Parathyroid adenoma (tissue), 2 donors: ENCODE measurements around the gene CEACAM3.

Source experiments
- H2AFZ ChIP-seq: fragments of 300-600 bp; sonication (generic); one replicate; pipeline ENCODE4 v1.7.0; 2017; ENCODE audit warnings: antibody characterized with exemption, mild to moderate bottlenecking
- H3K27ac ChIP-seq: fragments of 300-600 bp; sonication (generic); one replicate; pipeline ENCODE4 v1.7.0; 2017
- H3K27me3 ChIP-seq: fragments of 300-600 bp; sonication (generic); one replicate; pipeline ENCODE4 v1.7.0; 2017; ENCODE audit warnings: low read length; ENCODE audit not compliant: control insufficient read depth, insufficient read depth
- H3K36me3 ChIP-seq: fragments of 300-600 bp; sonication (generic); one replicate; pipeline ENCODE4 v1.7.0; 2017; ENCODE audit warnings: low read length; ENCODE audit not compliant: control insufficient read depth, insufficient read depth
- H3K4me1 ChIP-seq: fragments of 300-600 bp; sonication (generic); one replicate; pipeline ENCODE4 v1.7.0; 2017; ENCODE audit warnings: control low read depth
- H3K4me2 ChIP-seq: fragments of 300-600 bp; sonication (generic); one replicate; pipeline ENCODE4 v1.7.0; 2017; ENCODE audit warnings: low read length
- H3K4me3 ChIP-seq: fragments of 300-600 bp; sonication (generic); one replicate; pipeline ENCODE4 v1.7.0; 2017; ENCODE audit warnings: low read depth, low read length
- H3K79me2 ChIP-seq: fragments of 300-600 bp; sonication (generic); one replicate; pipeline ENCODE4 v1.7.0; 2017; ENCODE audit warnings: control low read depth
- H3K9ac ChIP-seq: fragments of 300-600 bp; sonication (generic); one replicate; pipeline ENCODE4 v1.7.0; 2017; ENCODE audit warnings: mild to moderate bottlenecking
- H3K9me3 ChIP-seq: fragments of 300-600 bp; sonication (generic); one replicate; pipeline ENCODE4 v1.7.0; 2017; ENCODE audit warnings: low read length; ENCODE audit not compliant: control insufficient read depth
- TF ChIP-seq, protein P1 (sequence below): fragments of 300-600 bp; sonication (generic); IDR thresholded peaks from one replicate; pipeline ENCODE4 v1.7.0; 2017; ENCODE audit warnings: antibody characterized with exemption, mild to moderate bottlenecking
- donor health status: primary hyperparathyroidism.

CEACAM3 gene

DNA sequence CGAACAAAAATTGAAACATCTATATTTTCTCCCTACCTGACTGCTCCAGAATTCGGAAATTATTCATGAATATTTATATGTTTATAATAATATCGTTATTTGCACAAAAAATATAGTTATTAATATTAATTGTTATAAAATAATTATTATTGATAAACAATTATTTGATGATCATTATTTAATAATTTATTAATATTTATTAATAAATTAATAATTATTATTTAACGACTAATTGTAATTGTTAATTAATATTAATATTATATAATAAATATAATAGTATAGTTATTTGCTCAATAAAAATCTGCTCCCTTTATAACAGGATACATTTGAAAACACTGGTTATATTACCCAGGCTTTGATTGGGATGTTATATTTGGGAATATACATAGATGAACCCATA lies 26.8 kb upstream of the CEACAM3 start:
- Histone ChIP-seq H3K27me3 (no peaks in the 10 kb centered on the region), H3K4me2 (no peak overlapping the region), H3K79me2 (no peaks in the 10 kb centered on the region), H3K4me3 (no peak overlapping the region), H3K27ac (no peak overlapping the region), H2AFZ (no peak overlapping the region), H3K9ac (no peak overlapping the region), H3K36me3 (no peaks in the 10 kb centered on the region), H3K9me3 (no peaks in the 10 kb centered on the region), H3K4me1 (no peaks in the 10 kb centered on the region)
- TF ChIP-seq, protein P1, sequence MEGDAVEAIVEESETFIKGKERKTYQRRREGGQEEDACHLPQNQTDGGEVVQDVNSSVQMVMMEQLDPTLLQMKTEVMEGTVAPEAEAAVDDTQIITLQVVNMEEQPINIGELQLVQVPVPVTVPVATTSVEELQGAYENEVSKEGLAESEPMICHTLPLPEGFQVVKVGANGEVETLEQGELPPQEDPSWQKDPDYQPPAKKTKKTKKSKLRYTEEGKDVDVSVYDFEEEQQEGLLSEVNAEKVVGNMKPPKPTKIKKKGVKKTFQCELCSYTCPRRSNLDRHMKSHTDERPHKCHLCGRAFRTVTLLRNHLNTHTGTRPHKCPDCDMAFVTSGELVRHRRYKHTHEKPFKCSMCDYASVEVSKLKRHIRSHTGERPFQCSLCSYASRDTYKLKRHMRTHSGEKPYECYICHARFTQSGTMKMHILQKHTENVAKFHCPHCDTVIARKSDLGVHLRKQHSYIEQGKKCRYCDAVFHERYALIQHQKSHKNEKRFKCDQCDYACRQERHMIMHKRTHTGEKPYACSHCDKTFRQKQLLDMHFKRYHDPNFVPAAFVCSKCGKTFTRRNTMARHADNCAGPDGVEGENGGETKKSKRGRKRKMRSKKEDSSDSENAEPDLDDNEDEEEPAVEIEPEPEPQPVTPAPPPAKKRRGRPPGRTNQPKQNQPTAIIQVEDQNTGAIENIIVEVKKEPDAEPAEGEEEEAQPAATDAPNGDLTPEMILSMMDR = no peak

DNA sequence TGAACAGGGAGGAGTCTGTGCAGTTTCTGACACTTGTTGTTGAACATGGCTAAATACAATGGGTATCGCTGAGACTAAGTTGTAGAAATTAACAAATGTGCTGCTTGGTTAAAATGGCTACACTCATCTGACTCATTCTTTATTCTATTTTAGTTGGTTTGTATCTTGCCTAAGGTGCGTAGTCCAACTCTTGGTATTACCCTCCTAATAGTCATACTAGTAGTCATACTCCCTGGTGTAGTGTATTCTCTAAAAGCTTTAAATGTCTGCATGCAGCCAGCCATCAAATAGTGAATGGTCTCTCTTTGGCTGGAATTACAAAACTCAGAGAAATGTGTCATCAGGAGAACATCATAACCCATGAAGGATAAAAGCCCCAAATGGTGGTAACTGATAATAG lies 25.0 kb upstream of the CEACAM3 start:
- Histone ChIP-seq H3K4me1 (no peaks in the 10 kb centered on the region), H3K36me3 (no peaks in the 10 kb centered on the region), H3K4me2 (no peak overlapping the region), H3K79me2 (no peaks in the 10 kb centered on the region), H3K27me3 (no peaks in the 10 kb centered on the region), H2AFZ (no peak overlapping the region), H3K9me3 (no peaks in the 10 kb centered on the region), H3K9ac (no peak overlapping the region), H3K27ac (no peak overlapping the region), H3K4me3 (no peak overlapping the region)
- TF ChIP-seq, protein P1 = no peak

GRCh38 chr19:41774515-41774980 lies 21.8 kb upstream of the CEACAM3 start:
- Histone ChIP-seq H3K79me2 (no peaks in the 10 kb centered on the region), H2AFZ (no peak overlapping the region), H3K27ac (no peak overlapping the region), H3K9me3 (no peaks in the 10 kb centered on the region), H3K4me2 (no peak overlapping the region), H3K9ac (no peak overlapping the region), H3K36me3 (no peaks in the 10 kb centered on the region), H3K4me1 (no peaks in the 10 kb centered on the region), H3K27me3 (no peaks in the 10 kb centered on the region), H3K4me3 (no peak overlapping the region)
- TF ChIP-seq, protein P1 = no peak

DNA sequence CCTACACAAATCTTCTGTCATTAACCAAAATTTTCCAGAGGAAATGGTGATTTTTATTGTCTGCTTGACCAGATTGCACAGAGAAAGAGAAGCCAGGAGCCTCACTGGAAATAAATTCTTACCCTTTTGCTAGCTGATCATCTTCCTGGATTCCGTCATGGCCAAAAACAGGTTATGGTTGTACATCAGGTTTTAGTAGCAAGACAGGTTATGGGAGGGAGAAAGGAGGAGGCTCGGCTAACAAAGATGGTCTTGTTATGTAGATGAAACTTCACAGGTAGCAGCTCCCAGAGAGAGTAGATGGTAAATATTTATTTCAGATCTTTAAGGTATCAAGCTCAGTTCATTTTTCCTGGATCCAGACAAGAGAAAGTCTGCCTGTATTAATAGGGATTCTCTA lies 19.7 kb upstream of the CEACAM3 start:
- Histone ChIP-seq H3K9ac (no peak overlapping the region), H3K27ac (no peak overlapping the region), H3K9me3 (no peaks in the 10 kb centered on the region), H3K79me2 (no peaks in the 10 kb centered on the region), H3K4me3 (no peak overlapping the region), H2AFZ (no peak overlapping the region), H3K36me3 (no peaks in the 10 kb centered on the region), H3K27me3 (no peaks in the 10 kb centered on the region), H3K4me2 (no peak overlapping the region), H3K4me1 (no peaks in the 10 kb centered on the region)
- TF ChIP-seq, protein P1 = no peak

DNA sequence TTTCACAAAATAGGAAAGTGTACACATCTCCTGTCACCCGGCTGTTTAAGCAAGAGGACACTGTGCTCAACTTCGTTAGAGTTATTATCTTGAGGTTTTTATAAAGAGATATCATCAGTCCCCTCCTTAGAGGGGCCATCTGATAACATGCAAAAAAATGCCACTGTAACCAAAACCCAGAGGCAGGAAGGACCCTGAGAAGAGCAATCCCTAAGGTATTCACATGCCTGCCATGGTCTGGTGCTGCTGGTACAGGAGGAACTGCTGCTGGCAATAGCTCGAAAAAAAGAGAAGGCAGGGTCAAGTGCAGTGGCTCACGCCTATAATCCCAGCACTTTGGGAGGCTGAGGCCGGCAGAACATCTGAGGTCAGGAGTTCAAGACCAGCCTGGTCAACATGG lies 12.8 kb upstream of the CEACAM3 start:
- TF ChIP-seq, protein P1 = no peak
- H3K27ac ChIP-seq = no peak overlapping the region
- H3K9me3 ChIP-seq = no peaks in the 10 kb centered on the region
- H3K79me2 ChIP-seq = no peaks in the 10 kb centered on the region
- H3K9ac ChIP-seq = no peak overlapping the region
- H3K36me3 ChIP-seq = no peaks in the 10 kb centered on the region
- H2AFZ ChIP-seq = no peak overlapping the region
- no peak overlapping the region for H3K4me3 ChIP-seq
- H3K27me3 ChIP-seq = no peaks in the 10 kb centered on the region
- peaks cover 5% of the 10 kb centered on the region for H3K4me1 ChIP-seq
- no peak overlapping the region for H3K4me2 ChIP-seq
